Hepatocyte (in vitro differentiated cells): ENCODE data around the gene PI4K2A. TPM values are rescaled to one million over a fixed set of nuclear protein-coding genes. Genes with fewer than 3 reads are reported as not detected.
A peak's percentile ranks its signal among the peaks of the same experiment; 100 is the strongest.

Experiments used
- DNase-seq: peaks from one replicate; pipeline ENCODE4 v3.0.0-alpha.2; 2016; ENCODE audit warnings: low spot score
- H2AFZ ChIP-seq: fragments of 200-600 bp; sonication (generic); 2 replicates; pipeline ENCODE4 v1.6.0; 2016; ENCODE audit warnings: antibody characterized with exemption, mild to moderate bottlenecking
- H3K27ac ChIP-seq: fragments of 200-600 bp; sonication (generic); 2 replicates; pipeline ENCODE4 v1.5.1; 2016; ENCODE audit warnings: mild to moderate bottlenecking
- H3K27me3 ChIP-seq: fragments of 200-600 bp; sonication (generic); 2 replicates; pipeline ENCODE4 v1.6.1; 2016
- H3K36me3 ChIP-seq: fragments of 200-600 bp; sonication (generic); replicated peaks from 2 replicates; pipeline ENCODE4 v1.5.1; 2016; ENCODE audit warnings: low read depth; ENCODE audit not compliant: insufficient read depth
- H3K4me1 ChIP-seq: fragments of 200-600 bp; sonication (generic); 2 replicates; pipeline ENCODE4 v1.5.1; 2016; ENCODE audit warnings: mild to moderate bottlenecking, moderate library complexity; ENCODE audit not compliant: insufficient read depth
- H3K4me2 ChIP-seq: fragments of 200-600 bp; sonication (generic); 2 replicates; pipeline ENCODE4 v1.6.0; 2016
- H3K4me3 ChIP-seq: fragments of 200-600 bp; sonication (generic); 2 replicates; pipeline ENCODE4 v1.5.1; 2016; ENCODE audit warnings: mild to moderate bottlenecking
- H3K79me2 ChIP-seq: fragments of 200-600 bp; sonication (generic); 2 replicates; pipeline ENCODE4 v1.6.0; 2017; ENCODE audit warnings: mild to moderate bottlenecking
- H3K9me2 ChIP-seq: fragments of 200-600 bp; sonication (generic); replicated peaks from 2 replicates; pipeline ENCODE4 v1.6.0; 2017; ENCODE audit warnings: mild to moderate bottlenecking; ENCODE audit not compliant: insufficient read depth
- H3K9me3 ChIP-seq: fragments of 200-600 bp; sonication (generic); 2 replicates; pipeline ENCODE4 v1.5.1; 2016; ENCODE audit warnings: low read depth, mild to moderate bottlenecking
- H4K20me1 ChIP-seq: fragments of 200-600 bp; sonication (generic); 2 replicates; pipeline ENCODE4 v1.6.0; 2016; ENCODE audit warnings: mild to moderate bottlenecking; ENCODE audit not compliant: insufficient read depth, poor library complexity, severe bottlenecking
- CTCF ChIP-seq: fragments of 200-600 bp; sonication (generic); IDR thresholded peaks from 2 replicates; pipeline ENCODE4 v1.5.1; 2016; ENCODE audit warnings: antibody characterized with exemption, mild to moderate bottlenecking; ENCODE audit not compliant: poor library complexity
- EZH2 ChIP-seq: fragments of 200-600 bp; sonication (generic); IDR thresholded peaks from 2 replicates; pipeline ENCODE4 v1.6.1; 2016; ENCODE audit warnings: antibody characterized with exemption, mild to moderate bottlenecking, borderline replicate concordance
- EZH2phosphoT487 ChIP-seq: fragments of 200-600 bp; sonication (generic); IDR thresholded peaks from one replicate; pipeline ENCODE4 v1.6.1; 2018; ENCODE audit warnings: antibody characterized with exemption, mild to moderate bottlenecking, low read depth, moderate library complexity; ENCODE audit not compliant: unreplicated experiment, severe bottlenecking
- WGBS: methylation state at CpG from one replicate; pipeline ENCODE4 v1.1.6; 2016; ENCODE audit warnings: low lambda C conversion rate; ENCODE audit errors: missing lambda C conversion rate; 5-methylcytosine and 5-hydroxymethylcytosine counted together
- polyA plus RNA-seq: library from polyadenylated mRNA; unstranded; fragments of >200 nt; fragmentation: Nextera tagmentation; extraction: Ambion mirVana; gene quantifications from 2 replicates; pipeline ENCODE4 v1.2.1, GENCODE V29; 2016
- total RNA-seq: library from RNA; depleted of rRNA; stranded (reverse); fragments of >200 nt; gene quantifications from 2 replicates; pipeline ENCODE4 v1.2.3, GENCODE V29; 2014

The PI4K2A gene
- total and polyA plus RNA-seq, 2 experiments from 2014 or later, result 22.4 to 25.9 TPM

GRCh38 chr10:97686962-97687784 is 46.7 kb downstream of the PI4K2A start, which contains the start of gene AVPI1:
TSS of gene AVPI1 (minus strand) at chr10:97687241. CDS start at chr10:97679905, 7,336 bp downstream.
- WGBS, result under 1% methylated on average over 50 of the region's 78 CpGs
- H3K9me2 ChIP-seq, result no peaks in the 10 kb centered on the region
- H3K27ac ChIP-seq, result peak within 1 kb of the TSS; percentile 93
- DNase-seq, result peak; percentile 99
- peak within 1 kb of the TSS; percentile 49 for H2AFZ ChIP-seq
- H4K20me1 ChIP-seq, result no peaks in the 10 kb centered on the region
- peak within 1 kb of the TSS; percentile 50 for H3K4me3 ChIP-seq
- no peaks in the 10 kb centered on the region for H3K9me3 ChIP-seq
- H3K79me2 ChIP-seq, result peaks cover 36% of the 10 kb centered on the region
- peak within 1 kb of the TSS; percentile 87 for H3K4me2 ChIP-seq
- no peaks in the 10 kb centered on the region for H3K27me3 ChIP-seq
- TF ChIP-seq CTCF (no peak), EZH2 (no peak), EZH2phosphoT487 (no peak)
- H3K36me3 ChIP-seq, result no peaks in the 10 kb centered on the region
- H3K4me1 ChIP-seq, result peaks cover 51% of the 10 kb centered on the region

GRCh38 chr10:97687785-97688781 is 47.6 kb downstream of the PI4K2A start:
- no peaks in the 10 kb centered on the region for H3K27me3 ChIP-seq
- peak overlapping the region; percentile 49 for H2AFZ ChIP-seq
- peak overlapping the region; percentile 63 for H3K4me2 ChIP-seq
- H3K79me2 ChIP-seq, result peaks cover 29% of the 10 kb centered on the region
- TF ChIP-seq EZH2phosphoT487 (no peak), EZH2 (no peak), CTCF (no peak)
- H3K4me3 ChIP-seq, result no peak overlapping the region
- H3K4me1 ChIP-seq, result peaks cover 43% of the 10 kb centered on the region
- no peaks in the 10 kb centered on the region for H4K20me1 ChIP-seq
- WGBS, result 65% methylated on average over 14 of the region's 14 CpGs
- peak overlapping the region; percentile 93 for H3K27ac ChIP-seq
- DNase-seq, result no peak
- no peaks in the 10 kb centered on the region for H3K9me3 ChIP-seq
- H3K36me3 ChIP-seq, result no peaks in the 10 kb centered on the region
- no peaks in the 10 kb centered on the region for H3K9me2 ChIP-seq

DNA sequence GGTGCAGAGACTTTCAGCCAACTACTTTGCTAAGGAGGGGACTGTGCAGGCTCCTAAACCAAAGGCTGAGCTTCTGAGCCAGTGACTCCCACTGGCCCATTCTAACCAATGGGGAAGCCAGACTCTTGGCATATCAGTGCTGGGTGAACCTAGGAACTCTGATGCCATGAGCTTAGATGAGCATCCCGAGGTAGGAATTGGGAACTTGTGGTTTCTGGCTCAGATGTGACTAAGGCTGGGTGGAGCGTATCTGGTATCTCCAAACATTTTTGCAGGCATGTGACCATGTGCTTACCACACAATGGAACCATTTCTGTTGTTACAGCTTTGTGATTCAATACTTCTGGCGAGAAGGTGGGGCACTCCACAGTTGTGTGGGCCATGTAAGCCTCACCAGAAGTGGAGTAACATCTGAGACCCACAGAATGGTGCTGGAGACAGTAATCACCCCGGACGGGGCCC is 49.1 kb downstream of the PI4K2A start:
- DNase-seq, result no peak
- no peaks in the 10 kb centered on the region for H3K27me3 ChIP-seq
- H3K9me2 ChIP-seq, result no peaks in the 10 kb centered on the region
- H3K4me1 ChIP-seq, result peaks cover 28% of the 10 kb centered on the region
- peaks cover 20% of the 10 kb centered on the region for H3K79me2 ChIP-seq
- H3K4me2 ChIP-seq, result no peak overlapping the region
- no peaks in the 10 kb centered on the region for H3K9me3 ChIP-seq
- TF ChIP-seq EZH2 (no peak), CTCF (no peak), EZH2phosphoT487 (no peak)
- no peaks in the 10 kb centered on the region for H4K20me1 ChIP-seq
- H3K27ac ChIP-seq, result no peak overlapping the region
- no peak overlapping the region for H2AFZ ChIP-seq
- H3K4me3 ChIP-seq, result no peak overlapping the region
- 90% methylated on average over 5 of the region's 5 CpGs for WGBS
- H3K36me3 ChIP-seq, result no peaks in the 10 kb centered on the region
